Astrocyte of the spinal cord (primary cell): ENCODE results near the gene UBXN6.

Source experiments
- DNase-seq: peaks from one replicate; pipeline ENCODE4 v3.0.0; 2011; ENCODE audit warnings: low read depth, low spot score
- H3K4me3 ChIP-seq: 2 replicates; pipeline ENCODE4 v1.5.1; 2011; ENCODE audit warnings: low read depth, mild to moderate bottlenecking, low read length, moderate library complexity
- CTCF ChIP-seq: IDR thresholded peaks from 2 replicates; pipeline ENCODE4 v1.5.1; 2012; ENCODE audit warnings: low read depth, mild to moderate bottlenecking, low read length, inconsistent platforms
- in situ Hi-C: cut with HindIII; loops from 2 replicates; pipeline ENCODE4 v1.10.0; 2017; ENCODE audit warnings: low sequenced_read_pairs

The UBXN6 gene

GRCh38 chr19:4473011-4473762, 15.6 kb upstream of the UBXN6 start:
- DNase-seq = no peak
- in situ Hi-C loops = no loop called here
- no peak for TF ChIP-seq CTCF
- H3K4me3 ChIP-seq = peak overlapping the region; percentile 86

GRCh38 chr19:4472174-4472974, 14.8 kb upstream of the UBXN6 start, which contains the start of gene HDGFL2:
Gene HDGFL2 (plus strand): TSS chr19:4472297. CDS start chr19:4472351, 54 bp downstream.
- in situ Hi-C loops = no loop called here
- TF ChIP-seq CTCF = no peak
- DNase-seq = no peak
- peak within 1 kb of the TSS; percentile 86 for H3K4me3 ChIP-seq

GRCh38 chr19:4471403-4472173, 14.0 kb upstream of the UBXN6 start:
- in situ Hi-C loops = no loop called here
- peak; percentile 100 for DNase-seq
- H3K4me3 ChIP-seq = peak overlapping the region; percentile 58
- no peak for TF ChIP-seq CTCF

GRCh38 chr19:4467835-4468234, 10.2 kb upstream of the UBXN6 start:
- DNase-seq = no peak
- in situ Hi-C loops = no loop called here
- no peak overlapping the region for H3K4me3 ChIP-seq
- no peak for TF ChIP-seq CTCF

GRCh38 chr19:4464815-4465581, 7.4 kb upstream of the UBXN6 start:
- H3K4me3 ChIP-seq = no peak overlapping the region
- in situ Hi-C loops = no loop called here
- TF ChIP-seq CTCF = no peak
- DNase-seq = no peak
